Tibial nerve (tissue), 4 donors: Measurements from ENCODE around the gene WDFY3. TPM values are rescaled to one million over a fixed set of nuclear protein-coding genes. Genes with fewer than 3 reads are reported as not detected.

Experiments
- DNase-seq, 2 donors: peaks; one replicate each; pipeline ENCODE4 v3.0.0-alpha.2; 2019; ENCODE audit warnings: low spot score in 2 of 2
- H3K27ac ChIP-seq, 4 donors: fragments of 200-600 bp; sonication (generic) in 3 of 4; one replicate each; pipeline ENCODE4 v1.5.1; 2017 to 2019; ENCODE audit warnings: mild to moderate bottlenecking in 1 of 4
- H3K27me3 ChIP-seq, 2 donors: fragments of 200-600 bp; sonication (generic) in 1 of 2; one replicate each; pipeline versions ENCODE4 v1.5.1 to v1.6.0; 2017 to 2019
- H3K36me3 ChIP-seq, 3 donors: fragments of 200-600 bp; sonication (generic); one replicate each; pipeline ENCODE4 v1.5.1; 2018 to 2019
- H3K4me1 ChIP-seq, 4 donors: fragments of 200-600 bp; sonication (generic) in 3 of 4; one replicate each; pipeline ENCODE4 v1.5.1; 2017 to 2019
- H3K4me3 ChIP-seq, 4 donors: fragments of 200-600 bp; sonication (generic) in 3 of 4; one replicate each; pipeline ENCODE4 v1.5.1; 2017 to 2019; ENCODE audit warnings: mild to moderate bottlenecking in 1 of 4, moderate library complexity in 1 of 4
- H3K9me3 ChIP-seq, 4 donors: fragments of 200-600 bp; sonication (generic) in 3 of 4; one replicate each; pipeline ENCODE4 v1.5.1; 2017 to 2019
- EP300 ChIP-seq, 2 donors: sonication (generic); formaldehyde crosslinking; IDR thresholded peaks; one replicate each; pipeline ENCODE4 v1.6.1; 2017; ENCODE audit warnings: antibody characterized with exemption in 2 of 2, mild to moderate bottlenecking in 1 of 2
- POLR2A ChIP-seq, 2 donors: fragments of 450-650 bp; IDR thresholded peaks; one replicate each; pipeline ENCODE4 v1.6.1; 2017; ENCODE audit warnings: antibody characterized with exemption in 2 of 2, mild to moderate bottlenecking in 2 of 2, moderate library complexity in 2 of 2
- WGBS, 2 donors: methylation state at CpG; one replicate each; pipeline ENCODE4 v1.1.5; 2018; 5-methylcytosine and 5-hydroxymethylcytosine counted together
- total RNA-seq, 4 donors: library from RNA; depleted of rRNA; stranded (reverse); fragments of >200 nt; gene quantifications; one replicate each; pipeline ENCODE4 v1.1.0, GENCODE V29; 2016
- TF ChIP-seq, protein P1 (sequence below), 5 experiments: fragments of 200-600 bp in 3 of 5; fragments of 450-650 bp in 2 of 5; sonication (generic) in 3 of 5; IDR thresholded peaks; one replicate each; pipeline ENCODE4 v1.5.1; 2016 to 2019; ENCODE audit warnings: antibody characterized with exemption in 5 of 5, mild to moderate bottlenecking in 3 of 5, moderate library complexity in 2 of 5

WDFY3 gene
- total RNA-seq, 4 donors from 2014 or later: 79.4 to 172 (median 116) TPM

DNA sequence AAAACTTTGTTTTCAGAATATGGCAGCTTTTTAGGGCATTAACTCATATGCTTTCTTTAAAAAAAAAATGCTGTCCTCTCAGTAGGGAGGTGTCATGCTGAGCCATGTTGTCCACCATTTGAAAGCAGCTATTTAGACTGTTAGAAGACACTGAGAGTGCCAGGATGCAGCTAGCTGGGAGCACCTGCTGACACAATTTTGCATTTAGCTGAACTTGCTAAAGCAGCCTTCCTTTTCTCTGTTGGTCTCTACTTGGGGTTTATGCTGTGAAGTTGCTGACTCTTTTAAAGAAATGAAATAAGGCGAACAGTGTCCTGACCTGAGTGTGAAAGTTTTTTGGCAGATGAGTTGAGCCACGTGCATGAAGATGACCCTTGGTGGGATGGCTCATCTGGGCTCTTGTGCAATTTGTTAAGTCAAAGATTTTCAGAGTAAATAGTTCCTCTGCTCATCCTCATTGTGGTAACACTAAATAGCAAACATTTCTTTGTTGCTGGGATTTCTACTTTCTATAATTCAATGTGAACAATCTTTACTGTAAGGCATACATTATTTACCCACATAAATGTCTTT, 319.1 kb downstream of the WDFY3 start:
- Histone ChIP-seq H3K4me1 (no peaks in the 10 kb centered on the region), H3K27ac (no peak overlapping the region), H3K36me3 (no peaks in the 10 kb centered on the region), H3K4me3 (no peak overlapping the region), H3K27me3 (no peaks in the 10 kb centered on the region), H3K9me3 (no peaks in the 10 kb centered on the region)
- no peak for TF ChIP-seq POLR2A (IDR thresholded peaks at IDR 0.05)
- TF ChIP-seq, protein P1, sequence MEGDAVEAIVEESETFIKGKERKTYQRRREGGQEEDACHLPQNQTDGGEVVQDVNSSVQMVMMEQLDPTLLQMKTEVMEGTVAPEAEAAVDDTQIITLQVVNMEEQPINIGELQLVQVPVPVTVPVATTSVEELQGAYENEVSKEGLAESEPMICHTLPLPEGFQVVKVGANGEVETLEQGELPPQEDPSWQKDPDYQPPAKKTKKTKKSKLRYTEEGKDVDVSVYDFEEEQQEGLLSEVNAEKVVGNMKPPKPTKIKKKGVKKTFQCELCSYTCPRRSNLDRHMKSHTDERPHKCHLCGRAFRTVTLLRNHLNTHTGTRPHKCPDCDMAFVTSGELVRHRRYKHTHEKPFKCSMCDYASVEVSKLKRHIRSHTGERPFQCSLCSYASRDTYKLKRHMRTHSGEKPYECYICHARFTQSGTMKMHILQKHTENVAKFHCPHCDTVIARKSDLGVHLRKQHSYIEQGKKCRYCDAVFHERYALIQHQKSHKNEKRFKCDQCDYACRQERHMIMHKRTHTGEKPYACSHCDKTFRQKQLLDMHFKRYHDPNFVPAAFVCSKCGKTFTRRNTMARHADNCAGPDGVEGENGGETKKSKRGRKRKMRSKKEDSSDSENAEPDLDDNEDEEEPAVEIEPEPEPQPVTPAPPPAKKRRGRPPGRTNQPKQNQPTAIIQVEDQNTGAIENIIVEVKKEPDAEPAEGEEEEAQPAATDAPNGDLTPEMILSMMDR (IDR thresholded peaks at IDR 0.05): no peak
- 54 to 56% methylated on average over 2 of the region's 2 CpGs for WGBS, 2 donors
- DNase-seq: no peak

DNA sequence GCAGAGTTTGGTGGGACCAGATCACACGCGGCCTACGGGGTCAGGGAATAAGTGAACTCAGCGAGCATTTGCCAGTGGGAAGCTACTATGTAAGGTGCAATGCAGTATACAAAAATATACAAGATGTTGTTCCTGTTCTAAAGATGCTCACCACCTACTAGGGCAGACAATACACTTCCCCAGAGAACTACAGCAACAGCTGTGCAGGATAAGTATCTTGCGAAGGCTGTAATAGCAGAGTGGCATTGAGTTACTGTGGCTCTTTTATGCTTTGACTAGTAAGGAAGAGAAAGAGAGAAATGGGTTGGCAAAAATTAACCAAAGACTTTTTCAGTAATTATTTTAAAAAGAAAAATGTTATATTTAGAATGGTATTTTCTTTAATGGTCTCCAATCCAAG, 322.4 kb downstream of the WDFY3 start:
- Histone ChIP-seq H3K36me3 (no peaks in the 10 kb centered on the region), H3K4me1 (no peaks in the 10 kb centered on the region), H3K27ac (no peak overlapping the region), H3K4me3 (no peak overlapping the region), H3K9me3 (no peaks in the 10 kb centered on the region), H3K27me3 (no peaks in the 10 kb centered on the region)
- TF ChIP-seq EP300 (IDR thresholded peaks at IDR 0.05) (no peak), POLR2A (IDR thresholded peaks at IDR 0.05) (no peak)
- TF ChIP-seq, protein P1 (IDR thresholded peaks at IDR 0.05): no peak
- 88 to 90% methylated on average over 5 of the region's 5 CpGs for WGBS, 2 donors
- no peak for DNase-seq

DNA sequence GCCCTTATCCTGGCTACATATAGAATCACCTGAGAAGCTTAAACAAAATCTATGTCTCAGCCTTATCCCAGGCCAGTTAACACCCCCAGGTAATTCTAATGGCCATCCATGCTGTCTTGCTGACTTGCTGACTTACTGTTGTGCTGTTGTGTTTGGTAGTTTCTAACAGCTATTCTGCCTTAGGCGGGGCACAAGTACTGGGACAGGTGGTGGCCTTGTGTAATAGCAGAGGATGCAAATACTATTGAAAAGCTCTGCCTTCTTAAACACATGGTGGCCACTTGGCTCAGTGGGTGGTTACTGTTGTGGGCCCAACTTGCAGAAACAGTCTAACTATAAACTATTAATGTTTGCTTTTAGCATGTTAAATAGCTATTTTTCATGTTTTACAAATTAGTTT, 327.3 kb downstream of the WDFY3 start:
- Histone ChIP-seq H3K36me3 (no peaks in the 10 kb centered on the region), H3K4me3 (no peak overlapping the region), H3K27ac (no peak overlapping the region), H3K9me3 (no peaks in the 10 kb centered on the region), H3K4me1 (no peaks in the 10 kb centered on the region), H3K27me3 (no peaks in the 10 kb centered on the region)
- WGBS, 2 donors: 89 to 100% methylated on average over 1 of the region's 1 CpG
- TF ChIP-seq POLR2A (IDR thresholded peaks at IDR 0.05) (no peak), EP300 (IDR thresholded peaks at IDR 0.05) (no peak)
- TF ChIP-seq, protein P1 (IDR thresholded peaks at IDR 0.05): no peak
- no peak for DNase-seq

DNA sequence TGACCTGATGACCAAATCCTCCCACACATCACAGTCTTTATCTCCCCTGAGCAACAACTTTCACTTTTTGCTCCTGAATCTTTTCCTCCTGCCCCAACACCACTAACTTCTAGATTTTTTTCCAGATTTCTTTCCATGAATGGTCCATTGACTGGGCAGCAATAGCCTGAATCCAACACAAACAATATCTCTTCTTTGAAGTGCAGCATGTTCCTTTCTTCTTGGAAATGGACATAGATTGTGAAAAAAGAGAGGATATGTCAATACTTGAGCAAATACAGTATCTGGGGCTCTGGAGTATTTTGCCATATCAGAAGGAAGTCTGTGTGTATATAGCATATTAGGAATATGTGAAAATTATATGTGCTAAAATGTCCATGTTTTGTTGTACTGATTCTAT, 328.4 kb downstream of the WDFY3 start:
- H3K9me3 ChIP-seq: no peaks in the 10 kb centered on the region
- H3K4me3 ChIP-seq: no peak overlapping the region

DNA sequence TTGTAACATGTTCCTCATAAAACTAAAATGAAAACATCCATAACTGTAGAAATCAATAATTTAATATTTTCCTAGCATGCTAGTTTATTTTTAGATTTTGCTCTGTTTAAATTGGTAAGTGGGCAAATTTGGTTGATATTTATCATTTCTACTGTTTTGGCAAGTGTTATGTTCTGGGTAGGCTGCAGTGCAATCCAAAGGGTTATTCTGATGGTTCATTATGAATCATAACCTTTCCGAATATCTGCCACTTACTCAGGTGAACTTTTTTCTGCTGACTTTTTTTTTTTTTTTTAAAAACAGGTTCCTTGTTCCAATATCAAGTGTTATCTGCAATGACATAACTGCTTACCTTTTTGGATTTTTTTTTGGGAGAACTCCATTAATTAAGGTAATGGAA, 331.5 kb downstream of the WDFY3 start:
- Histone ChIP-seq H3K36me3 (no peaks in the 10 kb centered on the region), H3K9me3 (no peaks in the 10 kb centered on the region), H3K4me1 (no peaks in the 10 kb centered on the region), H3K4me3 (no peak overlapping the region), H3K27ac (no peak overlapping the region), H3K27me3 (no peaks in the 10 kb centered on the region)
- WGBS, 2 donors: 82 to 91% methylated on average over 1 of the region's 1 CpG
- TF ChIP-seq, protein P1 (IDR thresholded peaks at IDR 0.05): no peak
- no peak for TF ChIP-seq EP300 (IDR thresholded peaks at IDR 0.05)
- no peak for TF ChIP-seq POLR2A (IDR thresholded peaks at IDR 0.05)
- DNase-seq: no peak

More for the DNA sequence above, 328.4 kb downstream of the WDFY3 start:
- H3K4me1 ChIP-seq: no peaks in the 10 kb centered on the region
- H3K27me3 ChIP-seq: no peaks in the 10 kb centered on the region
- DNase-seq: no peak
- TF ChIP-seq, protein P1 (IDR thresholded peaks at IDR 0.05): no peak
- TF ChIP-seq EP300 (IDR thresholded peaks at IDR 0.05): no peak
- no peak for TF ChIP-seq POLR2A (IDR thresholded peaks at IDR 0.05)
- H3K27ac ChIP-seq: no peak overlapping the region
- no peaks in the 10 kb centered on the region for H3K36me3 ChIP-seq
